ENCODE measurements around the gene RAB5B.
A peak's percentile ranks its signal among the peaks of the same experiment; 100 is the strongest.

Gene RAB5B

DNA sequence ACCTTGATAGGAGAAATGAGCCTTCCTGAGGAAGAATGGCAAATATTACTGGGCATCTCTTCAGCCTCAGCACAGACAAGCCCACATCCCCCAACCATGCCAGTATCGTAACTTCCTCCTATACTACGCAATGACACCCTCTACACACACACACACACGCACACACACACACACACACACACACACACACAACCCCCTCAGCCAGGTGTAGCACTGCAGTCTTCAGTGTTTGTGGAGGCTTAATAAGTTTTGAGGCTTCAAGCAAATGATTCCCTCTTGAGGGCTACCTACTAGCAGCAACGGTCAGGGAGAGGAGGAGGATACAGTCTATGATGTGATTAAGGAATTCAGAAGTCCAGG lies 41.3 kb upstream of the RAB5B start:
- in situ Hi-C loops (cut with HindIII; ENCODE audit: low pct_ligation_motif_present, low sequenced_read_pairs), result no loop called here
- Histone ChIP-seq H3K27ac (no peak overlapping the region), H3K36me3 (replicated peaks) (no peaks in the 10 kb centered on the region), H3K4me3 (ENCODE audit: low read depth, low read length) (peak overlapping the region; percentile 81), H3K27me3 (replicated peaks) (no peaks in the 10 kb centered on the region)
- TF ChIP-seq, protein P1, sequence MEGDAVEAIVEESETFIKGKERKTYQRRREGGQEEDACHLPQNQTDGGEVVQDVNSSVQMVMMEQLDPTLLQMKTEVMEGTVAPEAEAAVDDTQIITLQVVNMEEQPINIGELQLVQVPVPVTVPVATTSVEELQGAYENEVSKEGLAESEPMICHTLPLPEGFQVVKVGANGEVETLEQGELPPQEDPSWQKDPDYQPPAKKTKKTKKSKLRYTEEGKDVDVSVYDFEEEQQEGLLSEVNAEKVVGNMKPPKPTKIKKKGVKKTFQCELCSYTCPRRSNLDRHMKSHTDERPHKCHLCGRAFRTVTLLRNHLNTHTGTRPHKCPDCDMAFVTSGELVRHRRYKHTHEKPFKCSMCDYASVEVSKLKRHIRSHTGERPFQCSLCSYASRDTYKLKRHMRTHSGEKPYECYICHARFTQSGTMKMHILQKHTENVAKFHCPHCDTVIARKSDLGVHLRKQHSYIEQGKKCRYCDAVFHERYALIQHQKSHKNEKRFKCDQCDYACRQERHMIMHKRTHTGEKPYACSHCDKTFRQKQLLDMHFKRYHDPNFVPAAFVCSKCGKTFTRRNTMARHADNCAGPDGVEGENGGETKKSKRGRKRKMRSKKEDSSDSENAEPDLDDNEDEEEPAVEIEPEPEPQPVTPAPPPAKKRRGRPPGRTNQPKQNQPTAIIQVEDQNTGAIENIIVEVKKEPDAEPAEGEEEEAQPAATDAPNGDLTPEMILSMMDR (IDR thresholded peaks at IDR 0.05; ENCODE audit: low read depth, low read length, missing control alignments), result no peak
- DNase-seq, result peak; percentile 27

DNA sequence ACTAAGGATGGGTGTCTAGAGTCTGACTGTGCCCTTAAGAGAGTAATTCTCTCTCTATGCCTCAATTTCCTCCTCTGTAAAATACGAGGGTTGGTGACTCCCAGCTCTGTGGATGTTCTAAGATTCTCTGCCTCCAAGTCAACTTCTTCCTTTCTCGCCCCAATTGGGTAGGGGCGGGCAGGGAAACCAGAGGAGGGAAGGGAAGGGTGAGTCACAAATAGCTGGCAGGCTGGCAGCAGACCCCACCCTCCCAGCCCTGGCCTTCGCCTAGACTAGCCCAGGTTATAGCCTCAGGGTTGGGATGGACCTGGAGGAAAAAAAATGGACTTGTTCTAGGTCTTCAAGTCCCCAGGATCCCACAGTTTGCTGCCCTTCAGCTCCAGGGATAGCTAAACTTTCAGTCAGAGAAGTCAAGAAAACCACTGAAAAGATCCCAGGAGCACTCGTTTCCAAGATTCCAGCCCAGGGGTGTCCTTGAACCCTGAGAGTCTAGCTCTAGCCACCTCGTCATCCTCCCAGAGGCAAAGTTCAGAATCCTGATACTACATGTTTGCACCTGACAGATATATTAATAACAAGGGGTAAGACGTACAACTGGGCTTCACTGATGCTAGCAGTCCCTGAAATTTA lies 40.6 kb upstream of the RAB5B start:
- Histone ChIP-seq H3K4me3 (ENCODE audit: low read depth, low read length) (no peak overlapping the region), H3K27ac (no peak overlapping the region), H3K36me3 (replicated peaks) (no peaks in the 10 kb centered on the region), H3K27me3 (replicated peaks) (no peaks in the 10 kb centered on the region)
- DNase-seq, result no peak
- TF ChIP-seq, protein P1 (IDR thresholded peaks at IDR 0.05; ENCODE audit: low read depth, low read length, missing control alignments), result no peak
- in situ Hi-C loops (cut with HindIII; ENCODE audit: low pct_ligation_motif_present, low sequenced_read_pairs), result no loop called here

DNA sequence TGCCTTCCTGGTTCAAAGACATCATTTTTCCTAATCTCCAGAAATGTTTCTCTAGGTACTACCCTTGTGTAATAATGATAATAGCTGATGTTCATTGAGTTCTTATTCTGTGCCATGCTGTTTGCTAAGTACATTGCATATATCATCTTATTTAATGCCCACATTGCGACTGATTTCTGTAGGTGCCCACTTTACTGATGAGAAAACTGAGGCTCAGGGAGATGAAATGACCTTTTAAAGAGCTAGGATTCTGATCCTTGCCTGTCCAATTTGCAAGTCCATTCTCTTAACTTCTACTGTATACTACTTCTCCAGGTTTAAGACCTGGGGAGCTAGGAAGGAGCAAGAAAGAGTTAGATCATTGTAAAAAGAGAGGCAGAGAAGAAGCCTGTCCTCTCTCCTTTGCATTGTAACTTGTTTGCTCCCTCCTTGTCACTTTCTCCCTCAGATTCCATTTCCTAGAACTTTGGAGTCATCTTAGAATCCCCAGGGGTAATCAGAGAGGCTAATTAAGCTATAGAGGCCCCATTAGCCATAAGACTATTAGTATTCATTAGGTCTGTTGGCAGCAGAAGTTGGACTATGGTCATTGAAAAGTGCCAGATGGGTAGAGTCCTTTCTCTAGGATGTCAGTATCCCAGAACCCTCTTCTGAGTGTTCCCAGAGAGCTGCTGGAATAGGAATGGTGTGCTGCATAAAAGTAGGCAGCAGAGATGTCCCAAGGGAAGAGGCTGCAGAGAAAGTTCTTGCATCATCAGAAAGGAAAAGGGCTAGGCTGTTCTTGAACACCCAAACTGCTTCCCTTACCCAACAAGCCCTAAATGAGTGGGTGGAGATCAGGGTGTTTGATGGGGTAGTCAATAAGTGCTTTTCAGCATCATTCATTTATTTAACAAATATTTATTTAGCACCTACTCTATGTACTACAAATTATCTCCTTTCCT lies 39.8 kb upstream of the RAB5B start:
- no peak for DNase-seq
- no peaks in the 10 kb centered on the region for H3K36me3 ChIP-seq (replicated peaks)

DNA sequence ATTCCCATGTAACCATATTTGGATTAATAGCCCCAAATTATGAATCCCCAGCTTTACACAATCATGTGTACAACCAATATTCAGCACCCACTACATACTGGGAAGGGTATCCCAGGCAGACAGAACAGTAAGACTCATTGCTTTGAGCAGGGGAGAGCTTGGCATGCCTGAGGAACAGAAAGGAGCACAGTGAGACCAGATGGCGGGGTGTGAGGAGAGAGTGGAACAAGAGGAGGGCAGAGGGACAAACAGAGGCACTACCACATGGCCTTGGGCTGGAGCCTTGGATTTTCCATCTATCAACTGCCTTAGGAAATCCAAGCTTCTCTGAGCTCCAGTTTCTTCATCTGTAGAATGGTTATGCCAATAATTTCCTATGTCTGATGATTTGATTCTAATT lies 39.1 kb upstream of the RAB5B start:
- TF ChIP-seq, protein P1 (IDR thresholded peaks at IDR 0.05; ENCODE audit: low read depth, low read length, missing control alignments), result no peak
- no peaks in the 10 kb centered on the region for H3K27me3 ChIP-seq (replicated peaks)
- peaks cover 2% of the 10 kb centered on the region for H3K36me3 ChIP-seq (replicated peaks)
- no peak for DNase-seq
- H3K4me3 ChIP-seq (ENCODE audit: low read depth, low read length), result no peak overlapping the region
- H3K27ac ChIP-seq, result no peak overlapping the region
- in situ Hi-C loops (cut with HindIII; ENCODE audit: low pct_ligation_motif_present, low sequenced_read_pairs), result no loop called here

More for the DNA sequence above, 39.8 kb upstream of the RAB5B start:
- TF ChIP-seq, protein P1 (IDR thresholded peaks at IDR 0.05; ENCODE audit: low read depth, low read length, missing control alignments), result no peak
- Histone ChIP-seq H3K4me3 (ENCODE audit: low read depth, low read length) (no peak overlapping the region), H3K27ac (no peak overlapping the region), H3K27me3 (replicated peaks) (no peaks in the 10 kb centered on the region)
- in situ Hi-C loops (cut with HindIII; ENCODE audit: low pct_ligation_motif_present, low sequenced_read_pairs), result no loop called here

DNA sequence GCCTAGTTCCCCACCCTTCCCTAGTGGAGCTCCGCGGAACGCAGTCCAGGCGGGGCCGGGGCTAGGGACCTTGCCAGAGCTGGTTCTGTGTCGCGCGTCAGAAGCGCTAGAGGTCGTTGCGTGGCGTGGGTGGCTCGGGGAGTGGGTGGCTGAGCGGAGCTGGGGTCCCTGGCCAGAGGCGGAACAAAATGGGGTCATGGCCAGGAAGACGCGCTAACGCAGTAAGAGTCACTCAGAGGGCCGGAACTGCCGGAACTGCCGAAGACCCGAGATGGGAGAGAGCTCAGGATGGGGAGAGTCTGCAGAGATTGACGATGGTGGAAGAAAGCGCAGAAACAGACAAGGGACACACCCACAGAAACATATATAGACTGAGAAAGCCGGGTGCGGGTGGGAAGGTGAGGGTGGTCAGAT lies 38.1 kb upstream of the RAB5B start:
- H3K27ac ChIP-seq, result no peak overlapping the region
- no peak for DNase-seq
- TF ChIP-seq, protein P1 (IDR thresholded peaks at IDR 0.05; ENCODE audit: low read depth, low read length, missing control alignments), result peak; percentile 16
- peaks cover 2% of the 10 kb centered on the region for H3K36me3 ChIP-seq (replicated peaks)
- peak overlapping the region; percentile 44 for H3K4me3 ChIP-seq (ENCODE audit: low read depth, low read length)
- no peaks in the 10 kb centered on the region for H3K27me3 ChIP-seq (replicated peaks)
- in situ Hi-C loops (cut with HindIII; ENCODE audit: low pct_ligation_motif_present, low sequenced_read_pairs), result no loop called here

Data from brain microvascular endothelial cell (primary cell).